ENCODE data around the gene CDK1. TPM values are rescaled to one million over a fixed set of nuclear protein-coding genes. Genes with fewer than 3 reads are reported as not detected.

Gene CDK1
- total and polyA plus RNA-seq, 2 of the 8 experiments (the other 6 are each of a cell fraction or from before 2014, with no cell fraction given), result 29.4 to 111 TPM

DNA sequence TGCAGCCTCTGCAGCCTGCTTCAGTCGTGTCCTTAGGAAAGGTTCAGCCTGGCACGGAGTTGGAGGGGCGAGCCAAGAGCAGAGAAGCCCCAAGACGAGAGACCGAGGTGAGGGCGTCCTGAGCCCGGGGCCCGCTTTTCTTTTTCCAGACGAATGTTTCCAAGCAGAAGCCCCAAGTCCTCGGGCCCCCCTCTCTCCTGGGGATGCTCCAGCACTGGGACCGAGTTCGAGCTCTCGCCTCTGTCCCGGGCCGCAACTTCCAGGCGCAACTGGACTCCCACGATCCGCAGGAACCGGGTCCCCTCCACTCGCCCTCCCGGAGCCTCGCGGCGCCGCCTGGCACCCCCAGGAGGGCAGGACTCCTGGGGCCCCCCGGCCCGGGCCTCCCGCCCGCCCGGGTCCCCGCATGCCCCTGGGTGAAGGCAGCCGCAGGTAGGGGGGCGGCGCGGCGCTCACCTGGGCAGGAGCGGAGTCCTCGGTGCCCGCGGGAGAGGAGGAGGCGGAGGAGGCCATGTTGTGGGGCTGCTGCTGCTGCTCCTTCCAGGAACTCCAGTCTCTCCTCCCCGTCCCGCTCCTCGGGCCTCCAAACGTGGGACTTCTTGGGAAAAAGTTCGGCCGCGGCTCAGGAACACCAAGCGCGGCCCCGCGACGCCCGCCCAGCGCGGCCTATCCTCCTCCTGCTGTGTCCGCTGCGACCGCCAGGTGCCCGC, 45.3 kb upstream of the CDK1 start:
- no peak overlapping the region for H2BK12ac ChIP-seq (ENCODE audit: low read depth, low read length)
- H3K9ac ChIP-seq (replicated peaks in 1 of 4; ENCODE audit: extremely low read depth in 1 of 4, low read depth in 3 of 4, low read length in 3 of 4), result peak overlapping the region in 3 of 4 experiments; percentile 48 to 61 (median 52); a peak in 6 of 7 replicates
- H3K36me3 ChIP-seq (ENCODE audit: control insufficient read depth in 2 of 4, insufficient read depth in 4 of 4, low read length in 3 of 4), result no peaks in the 10 kb centered on the region
- H2AFZ ChIP-seq (ENCODE audit: low read length), result peak overlapping the region; percentile 73; the same call in 1 of the 2 replicates
- no peak overlapping the region for H2AK5ac ChIP-seq (ENCODE audit: low read depth, low read length)
- no peak overlapping the region for H2BK15ac ChIP-seq (ENCODE audit: low read length)
- ChIA-PET CTCF (ENCODE audit: partially characterized antibody) (interaction anchor here (0.9 to 1.1 kb wide), 3 partner anchors 11 to 44 kb away, joined by 3 to 7 read pairs (median 3); no protein-coding TSS in a partner anchor), POLR2A (ENCODE audit: partially characterized antibody) (interaction anchor here (1.0 to 1.4 kb wide), 5 partner anchors 10 to 37 kb away, joined by 3 to 6 read pairs (median 4); no protein-coding TSS in a partner anchor)
- no peak overlapping the region for H2BK120ac ChIP-seq (replicated peaks; ENCODE audit: low read depth, low read length)
- H3K27me3 ChIP-seq (replicated peaks in 1 of 4; ENCODE audit: control insufficient read depth in 3 of 4, extremely low read depth in 1 of 4, insufficient read depth in 3 of 4, low read length in 3 of 4), result no peaks in the 10 kb centered on the region
- H3K56ac ChIP-seq (replicated peaks; ENCODE audit: insufficient read length, low read depth, low read length), result no peak overlapping the region
- peaks cover 0 to 36% of the 10 kb centered on the region in 2 experiments; a peak in 2 of 4 replicates for H3K79me2 ChIP-seq (ENCODE audit: control insufficient read depth in 1 of 2, insufficient read depth in 2 of 2, low read length in 2 of 2)
- peak overlapping the region; percentile 51; the same call in 1 of the 2 replicates for H3K18ac ChIP-seq (ENCODE audit: extremely low read depth, low read length)
- H4K91ac ChIP-seq (replicated peaks; ENCODE audit: insufficient read length, low read length), result peak overlapping the region; percentile 49
- peak overlapping the region; percentile 89 to 98 for H3K4me2 ChIP-seq (ENCODE audit: insufficient read depth in 1 of 2, low read depth in 2 of 2, low read length in 2 of 2)
- no peaks in the 10 kb centered on the region for H4K20me1 ChIP-seq (replicated peaks in 1 of 2; ENCODE audit: control insufficient read depth in 1 of 2, insufficient read depth in 2 of 2, low read length in 2 of 2)
- H3K4me3 ChIP-seq (ENCODE audit: extremely low read depth in 1 of 4, insufficient read depth in 2 of 4, low read depth in 3 of 4, low read length in 4 of 4), result peak overlapping the region; percentile 50 to 93 (median 67)
- H2BK20ac ChIP-seq (ENCODE audit: low read length), result no peak overlapping the region
- 1% methylated on average over 24 of the region's 60 CpGs; no CpG with 5 or more reads in 1 of the 2 experiments for WGBS, 2 experiments (ENCODE audit: extremely low coverage in 1 of 2, insufficient coverage in 1 of 2, insufficient read length in 1 of 2, insufficient replicate concordance in 2 of 2, low coverage in 1 of 2, low lambda C conversion rate in 2 of 2, missing lambda C conversion rate in 1 of 2)
- H3K14ac ChIP-seq (ENCODE audit: insufficient read length), result no peak overlapping the region
- H4K8ac ChIP-seq (ENCODE audit: extremely low read depth, insufficient read depth, low read length), result peak overlapping the region; percentile 93
- H3K23me2 ChIP-seq (ENCODE audit: low read depth, low read length), result peaks cover 9% of the 10 kb centered on the region
- H3K4ac ChIP-seq (replicated peaks; ENCODE audit: insufficient read length, low read depth, low read length), result no peak overlapping the region
- H3K79me1 ChIP-seq (ENCODE audit: low read depth, low read length), result no peaks in the 10 kb centered on the region
- peaks cover 2 to 16% (median 11%) of the 10 kb centered on the region in 4 experiments; a peak in 6 of 7 replicates for H3K4me1 ChIP-seq (replicated peaks in 1 of 4; ENCODE audit: control insufficient read depth in 3 of 4, insufficient read depth in 4 of 4, low read length in 3 of 4)
- H3K9me3 ChIP-seq (ENCODE audit: insufficient read depth in 2 of 2, low read depth in 1 of 2, low read length in 1 of 2), result no peaks in the 10 kb centered on the region
- no peak for FAIRE-seq
- peak in 1 of 2 experiments; percentile 81 for DNase-seq (ENCODE audit: low read depth in 1 of 2, low spot score in 2 of 2)
- no peak overlapping the region for H2BK5ac ChIP-seq (ENCODE audit: low read depth, low read length)
- no peak overlapping the region for H3K27ac ChIP-seq (ENCODE audit: low read depth, low read length)
- H4K5ac ChIP-seq (ENCODE audit: insufficient read length, low read depth, low read length), result no peak overlapping the region
- no peak overlapping the region for H3K23ac ChIP-seq (ENCODE audit: insufficient read length)
- TF ChIP-seq, protein P1, sequence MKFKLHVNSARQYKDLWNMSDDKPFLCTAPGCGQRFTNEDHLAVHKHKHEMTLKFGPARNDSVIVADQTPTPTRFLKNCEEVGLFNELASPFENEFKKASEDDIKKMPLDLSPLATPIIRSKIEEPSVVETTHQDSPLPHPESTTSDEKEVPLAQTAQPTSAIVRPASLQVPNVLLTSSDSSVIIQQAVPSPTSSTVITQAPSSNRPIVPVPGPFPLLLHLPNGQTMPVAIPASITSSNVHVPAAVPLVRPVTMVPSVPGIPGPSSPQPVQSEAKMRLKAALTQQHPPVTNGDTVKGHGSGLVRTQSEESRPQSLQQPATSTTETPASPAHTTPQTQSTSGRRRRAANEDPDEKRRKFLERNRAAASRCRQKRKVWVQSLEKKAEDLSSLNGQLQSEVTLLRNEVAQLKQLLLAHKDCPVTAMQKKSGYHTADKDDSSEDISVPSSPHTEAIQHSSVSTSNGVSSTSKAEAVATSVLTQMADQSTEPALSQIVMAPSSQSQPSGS (IDR thresholded peaks at IDR 0.05; ENCODE audit: low read length), result no peak

Data from H1 (cell line).